HG02798 (cell line): Measurements from ENCODE around the gene CNIH1.
"Not testable (repeated sequence)": the region's sequence is repeated elsewhere in the genome, so short reads cannot be mapped to it uniquely, and the experiment has no call there.

Source experiments
- ATAC-seq: cut with Tn5 transposase; IDR thresholded peaks from one replicate; pipeline ENCODE4 v1.9.1; 2021; ENCODE audit warnings: mild to moderate bottlenecking; ENCODE audit not compliant: unreplicated experiment, poor library complexity

Gene CNIH1

DNA sequence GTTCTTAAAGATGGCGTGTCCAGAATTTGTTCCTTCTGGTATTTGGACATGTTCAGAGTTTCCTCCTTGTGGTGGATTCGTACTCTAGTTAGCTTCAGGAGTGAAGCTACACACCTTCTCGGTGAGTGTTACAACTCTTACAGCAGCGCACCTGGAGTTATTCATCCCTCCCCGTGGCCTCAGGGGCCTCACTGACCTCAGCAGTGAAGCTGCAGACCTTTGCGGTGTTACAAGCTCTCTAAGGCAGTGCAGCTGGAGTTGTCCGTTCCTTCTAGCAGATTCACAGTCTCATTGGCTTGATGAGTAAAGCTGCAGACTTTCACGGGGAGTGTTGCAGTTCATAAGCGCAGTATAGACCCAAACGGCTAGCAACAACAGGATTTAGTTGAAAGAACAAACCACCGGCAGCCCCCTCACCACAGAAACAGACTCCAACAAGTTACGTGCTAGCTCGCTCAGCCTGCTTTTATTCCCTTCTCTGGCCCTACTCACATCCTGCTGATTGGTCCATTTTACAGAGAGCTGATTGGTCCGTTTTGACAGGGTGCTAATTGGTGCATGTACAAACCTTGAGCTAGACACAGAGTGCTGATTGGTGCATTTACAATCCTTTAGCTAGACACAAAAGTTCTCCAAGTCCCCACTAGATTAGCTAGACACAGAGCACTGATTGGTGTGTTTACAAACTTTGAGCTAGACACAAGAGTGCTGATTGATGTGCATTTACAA lies 48.9 kb downstream of the CNIH1 start:
- ATAC-seq: no peak

DNA sequence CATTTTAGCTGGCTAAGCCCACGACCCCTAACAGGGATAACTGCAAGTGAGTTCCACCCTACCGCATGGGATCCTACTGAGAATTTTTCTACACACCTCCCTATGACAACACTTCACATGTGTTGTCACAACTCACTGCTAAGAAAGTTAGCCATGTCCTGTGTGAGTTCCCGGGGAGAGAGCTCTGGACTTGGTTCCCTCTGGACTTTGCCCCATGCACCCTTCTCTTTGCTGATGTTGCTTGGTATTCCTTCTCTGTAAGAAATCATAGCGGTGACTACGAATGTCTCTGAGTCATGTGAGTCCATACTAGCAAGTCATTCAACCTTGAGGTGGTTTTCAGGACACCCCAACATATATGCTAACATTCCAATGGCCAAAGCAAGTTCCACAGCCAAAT lies 53.8 kb downstream of the CNIH1 start:
- no peak for ATAC-seq

DNA sequence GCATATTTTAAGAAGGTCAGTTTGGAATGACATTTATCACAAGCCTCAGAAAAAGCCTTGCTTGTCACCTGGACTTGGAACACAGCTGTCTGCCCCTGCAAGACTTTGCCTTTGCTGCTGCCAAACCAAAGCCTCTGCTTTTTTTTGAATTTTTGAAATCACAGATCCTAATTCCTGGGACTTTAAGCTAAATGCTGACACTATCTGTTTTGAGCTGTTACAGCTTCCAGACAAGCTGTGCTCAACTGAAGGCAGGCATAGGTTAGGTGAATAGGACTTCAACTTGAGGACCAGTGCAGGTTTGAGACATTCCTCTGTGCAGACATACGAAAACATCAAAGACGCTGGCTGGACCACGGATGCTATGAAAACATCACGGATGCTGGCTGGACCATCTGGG lies 55.6 kb downstream of the CNIH1 start:
- ATAC-seq: no peak

DNA sequence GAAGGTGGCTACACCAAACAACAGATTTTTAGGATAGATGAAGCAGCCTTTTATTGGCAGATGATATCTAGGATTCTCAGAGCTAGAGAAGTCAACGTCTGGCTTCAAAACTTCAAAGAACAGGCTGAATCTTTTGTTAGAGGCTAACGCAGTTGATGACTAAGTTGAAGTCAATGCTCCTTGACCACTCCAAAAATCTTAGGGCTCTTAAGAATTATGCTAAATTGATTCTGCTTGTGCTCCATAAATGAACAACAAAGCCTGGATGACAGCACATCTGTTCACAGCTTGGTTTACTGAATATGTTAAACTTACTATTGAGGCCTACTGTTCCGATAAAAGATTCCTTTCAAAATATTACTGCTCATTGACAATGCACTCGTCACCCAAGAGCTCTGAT lies 57.3 kb downstream of the CNIH1 start:
- ATAC-seq: no peak

- ATAC-seq: no peak
These were observed 59.4 kb downstream of the CNIH1 start for GRCh38 chr14:54381821-54382220.

DNA sequence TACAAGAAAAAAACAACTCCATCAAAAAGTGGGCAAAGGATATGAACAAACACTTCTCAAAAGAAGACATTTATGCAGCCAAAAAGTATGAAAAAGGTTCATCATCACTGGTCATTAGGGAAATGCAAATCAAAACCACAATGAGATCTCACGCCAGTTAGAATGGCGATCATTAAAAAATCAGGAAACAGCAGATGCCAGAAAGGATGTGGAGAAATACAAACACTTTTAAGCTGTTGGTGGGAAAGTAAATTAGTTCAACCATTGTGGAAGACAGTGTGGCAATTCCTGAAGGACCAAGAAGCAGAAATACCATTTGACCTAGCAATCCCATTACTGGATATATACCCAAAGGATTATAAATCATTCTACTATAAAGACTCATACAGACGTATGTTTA lies 60.6 kb downstream of the CNIH1 start:
- not testable (repeated sequence) for ATAC-seq

- not testable (repeated sequence) for ATAC-seq
These were observed 62.3 kb downstream of the CNIH1 start for GRCh38 chr14:54378893-54379292.

GRCh38 chr14:54377501-54377900 lies 63.7 kb downstream of the CNIH1 start:
- ATAC-seq: no peak

DNA sequence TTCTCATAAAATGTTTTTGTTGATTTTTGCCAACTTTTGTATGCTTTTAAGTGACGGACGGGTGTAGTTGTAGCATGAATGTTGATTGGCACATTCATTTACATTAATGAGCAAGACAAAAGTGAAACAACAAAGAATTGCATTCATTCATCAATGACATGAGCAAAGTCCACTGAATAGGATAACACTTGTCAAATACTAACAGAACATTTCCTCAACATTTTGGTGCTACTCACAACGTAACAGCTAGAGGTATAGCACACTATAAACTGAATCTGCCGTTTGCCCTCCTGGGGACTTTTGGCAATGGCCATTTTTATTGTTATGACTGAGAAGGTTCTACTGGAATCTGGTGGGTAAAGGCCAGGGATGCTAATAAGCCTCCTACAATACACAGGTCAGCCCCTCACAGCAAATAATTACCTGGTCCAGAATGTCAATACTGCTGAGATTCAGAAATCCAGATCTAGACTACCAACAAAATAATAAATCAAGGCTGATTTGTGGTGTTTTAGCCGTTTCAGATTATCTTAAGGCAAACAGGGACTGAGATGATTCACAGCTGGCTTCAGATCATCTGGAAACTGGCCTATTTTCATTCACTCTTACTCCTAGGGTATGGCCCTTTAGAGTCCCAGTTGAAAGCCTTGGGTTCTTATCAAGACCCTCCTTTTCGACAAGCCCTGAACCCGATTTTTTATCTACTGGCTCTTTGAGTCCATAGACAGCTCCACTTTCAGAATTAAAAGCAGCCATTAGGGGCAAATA lies 66.9 kb downstream of the CNIH1 start:
- no peak for ATAC-seq
